Activated CD8-positive, alpha-beta memory T cell treated with anti-CD3 and anti-CD28 coated beads for 4 hours (primary cell): ENCODE data around the gene OTUD1.

Source experiments
- DNase-seq, 2 donors: peaks; one replicate each; pipeline ENCODE4 v3.0.0-alpha.2; 2020; ENCODE audit warnings: low read depth in 2 of 2

Gene OTUD1

GRCh38 chr10:23421397-23421796, 17.5 kb upstream of the OTUD1 start:
- DNase-seq = no peak

- DNase-seq = no peak
Observed at GRCh38 chr10:23422003-23422411, 16.9 kb upstream of the OTUD1 start.

GRCh38 chr10:23432166-23432565, 6.7 kb upstream of the OTUD1 start:
- no peak for DNase-seq

GRCh38 chr10:23432639-23433038, 6.2 kb upstream of the OTUD1 start:
- DNase-seq = no peak

- no peak for DNase-seq
Observed at GRCh38 chr10:23433701-23434100, 5.2 kb upstream of the OTUD1 start.

- DNase-seq = no peak
Observed at GRCh38 chr10:23435378-23435777, 3.5 kb upstream of the OTUD1 start.

- no peak for DNase-seq
Observed at GRCh38 chr10:23436983-23437382, 1.9 kb upstream of the OTUD1 start.

- no peak for DNase-seq
Observed at GRCh38 chr10:23437963-23438546, 820 bp upstream of the OTUD1 start.

GRCh38 chr10:23439452-23439960, 631 bp downstream of the OTUD1 start:
- no peak for DNase-seq

GRCh38 chr10:23439961-23440889, 1.4 kb downstream of the OTUD1 start:
- DNase-seq = no peak

- no peak for DNase-seq
Observed at GRCh38 chr10:23441251-23441650, 2.4 kb downstream of the OTUD1 start.

GRCh38 chr10:23442936-23443335, 4.1 kb downstream of the OTUD1 start:
- DNase-seq = no peak

GRCh38 chr10:23445591-23445990, 6.7 kb downstream of the OTUD1 start:
- DNase-seq = no peak

- DNase-seq = no peak
Observed at GRCh38 chr10:23448323-23448722, 9.4 kb downstream of the OTUD1 start.

GRCh38 chr10:23448802-23449570, 10.1 kb downstream of the OTUD1 start:
- DNase-seq = no peak

- DNase-seq = no peak
Observed at GRCh38 chr10:23452033-23452655, 13.3 kb downstream of the OTUD1 start.

- no peak for DNase-seq
Observed at GRCh38 chr10:23453465-23453864, 14.6 kb downstream of the OTUD1 start.

- DNase-seq = no peak
Observed at GRCh38 chr10:23457632-23458417, 18.9 kb downstream of the OTUD1 start.

GRCh38 chr10:23459308-23459939, 20.5 kb downstream of the OTUD1 start:
- DNase-seq = no peak

GRCh38 chr10:23461557-23461956, 22.7 kb downstream of the OTUD1 start:
- DNase-seq = no peak

GRCh38 chr10:23467012-23467411, 28.1 kb downstream of the OTUD1 start:
- no peak for DNase-seq
